NK-92 (cell line): ENCODE results near the gene ATRNL1.
"Not testable (repeated sequence)": the region's sequence is repeated elsewhere in the genome, so short reads cannot be mapped to it uniquely, and the experiment has no call there.

Source experiments
- DNase-seq: peaks from one replicate; lab custom pipeline; 2025; ENCODE audit not compliant: unreplicated experiment; lab: John Stamatoyannopoulos, UW

Gene ATRNL1

DNA sequence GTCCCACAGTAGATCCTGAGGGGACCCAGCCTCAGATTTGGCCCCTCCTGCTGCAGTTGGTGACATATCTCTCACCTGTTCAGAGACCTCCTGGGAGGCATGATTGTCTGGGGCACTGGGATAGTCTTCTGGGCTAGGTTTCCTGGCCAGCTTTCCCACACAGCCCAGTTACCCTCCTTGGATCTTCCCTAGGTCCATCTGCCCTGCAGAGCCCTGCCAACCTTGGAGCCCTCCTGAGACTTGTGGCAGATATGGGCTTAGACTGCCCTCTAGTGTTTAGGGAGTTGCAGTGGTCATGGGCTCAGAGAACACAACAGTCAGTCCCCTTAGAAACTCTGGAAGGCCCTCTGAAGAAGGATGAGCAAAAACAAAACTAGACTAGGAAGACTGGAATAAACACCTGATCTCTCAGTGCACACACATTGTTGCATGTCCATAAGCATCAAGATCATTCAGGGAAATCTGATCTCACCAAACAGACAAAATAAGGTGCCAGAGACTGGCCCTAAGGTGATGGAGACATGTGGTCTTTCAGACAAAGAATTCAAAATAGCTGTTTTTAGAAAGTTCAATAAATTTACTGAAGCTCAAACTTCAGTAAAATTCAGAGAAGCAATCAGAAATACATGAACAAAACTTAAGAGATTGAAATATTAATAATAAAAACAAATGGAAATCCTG lies 324.6 kb downstream of the ATRNL1 start:
- DNase-seq, result no peak

DNA sequence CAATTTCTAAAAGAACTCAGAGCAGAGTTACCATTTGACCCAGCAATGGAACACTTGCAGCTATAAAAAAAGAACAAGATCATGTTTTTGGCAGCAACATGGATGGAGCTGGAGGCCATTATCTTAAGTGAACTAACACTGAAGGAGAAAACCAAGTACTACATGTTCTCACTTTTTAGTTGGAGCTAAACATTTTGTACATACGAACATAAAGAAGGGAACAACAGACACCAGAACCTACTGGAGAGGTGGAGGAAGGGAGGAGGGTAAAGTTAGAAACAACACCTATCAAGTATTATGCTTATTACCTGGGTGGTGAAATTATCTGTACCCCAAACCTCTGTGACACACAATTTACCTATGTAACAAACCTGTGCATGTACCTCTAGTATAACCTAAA lies 329.5 kb downstream of the ATRNL1 start:
- DNase-seq, result no peak

DNA sequence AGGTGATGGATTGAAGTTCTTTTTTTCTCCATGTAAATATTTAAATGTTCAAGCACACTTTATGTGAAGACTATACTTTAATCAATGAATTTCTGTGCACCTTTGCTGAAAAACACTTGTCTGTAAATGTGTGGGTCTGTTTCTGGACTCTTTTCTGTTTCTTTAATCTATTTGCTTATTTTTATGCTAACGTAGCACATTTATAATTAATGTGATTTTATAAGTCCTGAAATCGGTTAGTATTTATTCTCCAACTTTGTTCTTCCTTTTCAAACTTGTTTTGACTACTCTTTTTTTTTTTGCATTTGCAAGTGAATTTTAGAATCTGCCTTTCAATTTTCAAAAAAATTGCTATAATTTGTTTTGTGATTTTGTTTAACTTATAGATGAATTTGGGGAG lies 334.4 kb downstream of the ATRNL1 start:
- DNase-seq, result no peak

DNA sequence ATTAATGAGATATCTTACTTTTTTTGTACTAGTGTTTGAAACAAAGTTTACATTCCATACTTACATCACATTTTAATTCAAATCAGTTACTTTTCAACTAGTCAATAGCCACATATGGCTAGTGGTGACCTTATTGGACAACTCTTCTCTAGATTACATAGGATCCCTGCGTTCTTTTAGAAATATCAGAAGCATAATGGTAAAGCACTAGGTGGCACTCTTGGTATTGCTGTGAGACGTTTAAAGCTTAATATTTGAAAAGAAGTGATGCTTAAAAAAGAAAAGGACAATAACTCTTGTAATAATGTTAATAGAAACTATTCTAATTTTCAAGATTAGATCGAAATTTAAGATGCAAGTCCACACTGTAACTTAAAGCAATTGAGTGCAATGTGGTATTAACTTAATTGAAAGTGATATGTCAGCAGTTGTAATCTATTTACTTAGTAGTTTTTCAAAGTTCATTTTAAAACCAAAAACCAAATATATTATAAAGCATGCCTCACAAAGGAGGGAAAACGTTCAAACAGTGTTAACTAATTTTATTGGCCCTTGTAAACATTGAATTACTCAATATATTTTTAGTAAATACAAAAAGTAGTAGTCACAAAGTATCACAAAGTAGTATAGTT lies 339.1 kb downstream of the ATRNL1 start:
- no peak for DNase-seq

DNA sequence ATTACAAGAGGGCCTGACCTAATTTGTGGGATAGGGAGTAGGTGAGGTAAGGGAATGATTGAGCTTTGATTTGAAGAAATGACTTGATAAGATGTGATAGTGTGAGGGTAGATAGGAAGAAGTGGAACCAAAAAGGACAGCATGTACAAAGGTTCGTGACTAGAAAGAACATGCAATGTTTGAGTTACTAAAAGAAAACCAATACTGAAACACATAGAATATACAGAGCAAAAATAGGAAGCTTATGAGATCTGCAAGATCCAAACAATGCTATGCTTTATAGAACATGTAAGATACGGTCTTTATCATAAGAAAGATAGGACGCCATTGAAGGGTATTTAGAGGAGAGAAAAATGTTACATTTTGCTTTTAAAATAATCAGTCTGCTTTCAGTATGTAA lies 343.8 kb downstream of the ATRNL1 start:
- no peak for DNase-seq

DNA sequence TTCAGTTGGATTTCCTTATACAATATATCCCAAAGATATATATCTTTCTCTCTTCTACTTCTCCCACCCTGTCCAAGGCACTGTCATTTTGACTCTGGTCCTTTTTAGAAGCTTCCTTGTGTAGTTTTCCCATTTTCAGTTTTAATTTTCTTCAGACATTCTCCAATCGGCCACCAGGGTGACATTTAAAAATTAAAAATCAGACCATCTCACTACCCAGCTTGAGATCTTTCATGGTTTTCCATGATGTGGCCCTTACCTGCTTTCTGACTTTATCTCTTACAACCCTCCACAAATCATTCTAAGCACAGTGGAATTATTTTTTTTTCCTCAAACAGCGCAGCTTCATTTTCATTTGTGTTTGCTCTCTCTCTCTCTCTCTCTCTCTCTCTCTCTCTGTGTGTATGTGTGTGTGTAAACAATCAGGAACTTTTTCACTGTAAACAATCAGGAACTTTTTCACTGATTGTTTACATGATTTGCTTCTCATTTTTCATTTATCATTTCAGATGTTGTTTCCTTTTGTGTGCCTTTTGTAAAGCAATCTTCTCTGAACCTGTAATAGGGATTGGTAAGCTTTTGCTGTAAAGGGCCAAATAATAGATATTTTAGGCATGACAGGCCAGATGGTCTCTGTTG lies 348.9 kb downstream of the ATRNL1 start:
- DNase-seq, result no peak

DNA sequence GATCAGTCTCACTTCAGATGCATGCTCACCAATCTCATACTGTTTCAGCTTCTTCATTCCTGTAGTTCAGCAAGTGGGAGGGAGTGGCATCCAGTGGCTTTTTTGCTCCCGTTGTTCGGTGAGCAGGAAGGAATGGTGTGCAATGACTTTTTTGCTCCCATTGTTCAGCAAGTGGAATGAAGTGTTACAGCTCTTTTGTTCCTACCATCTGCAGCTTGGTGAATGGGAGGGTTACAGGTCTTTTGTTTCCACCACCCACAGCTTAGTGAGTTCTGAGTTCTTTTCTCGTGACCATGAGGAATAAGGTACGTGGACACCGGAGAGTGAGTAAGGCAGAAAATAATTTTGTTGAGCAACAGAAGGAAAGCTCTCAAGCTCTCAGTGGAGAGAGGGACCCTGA lies 363.6 kb downstream of the ATRNL1 start:
- DNase-seq, result no peak

DNA sequence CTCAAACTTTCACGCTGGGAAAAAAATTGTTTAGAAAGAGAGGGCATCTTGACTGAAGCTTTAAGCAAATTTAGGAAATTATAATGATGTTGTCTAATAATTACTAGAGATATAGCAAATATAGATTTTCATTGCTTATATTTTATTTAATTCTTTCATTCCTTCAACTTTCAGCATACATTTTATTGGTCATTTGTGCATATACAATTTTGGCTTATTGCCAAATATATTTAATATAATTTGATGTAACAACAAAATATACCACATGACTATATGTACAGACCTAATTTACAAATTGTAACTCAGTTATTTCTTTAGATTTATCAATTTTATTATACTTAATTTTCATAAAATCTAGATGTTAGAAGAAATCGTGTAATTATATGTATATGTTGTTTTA lies 390.1 kb downstream of the ATRNL1 start:
- no peak for DNase-seq

DNA sequence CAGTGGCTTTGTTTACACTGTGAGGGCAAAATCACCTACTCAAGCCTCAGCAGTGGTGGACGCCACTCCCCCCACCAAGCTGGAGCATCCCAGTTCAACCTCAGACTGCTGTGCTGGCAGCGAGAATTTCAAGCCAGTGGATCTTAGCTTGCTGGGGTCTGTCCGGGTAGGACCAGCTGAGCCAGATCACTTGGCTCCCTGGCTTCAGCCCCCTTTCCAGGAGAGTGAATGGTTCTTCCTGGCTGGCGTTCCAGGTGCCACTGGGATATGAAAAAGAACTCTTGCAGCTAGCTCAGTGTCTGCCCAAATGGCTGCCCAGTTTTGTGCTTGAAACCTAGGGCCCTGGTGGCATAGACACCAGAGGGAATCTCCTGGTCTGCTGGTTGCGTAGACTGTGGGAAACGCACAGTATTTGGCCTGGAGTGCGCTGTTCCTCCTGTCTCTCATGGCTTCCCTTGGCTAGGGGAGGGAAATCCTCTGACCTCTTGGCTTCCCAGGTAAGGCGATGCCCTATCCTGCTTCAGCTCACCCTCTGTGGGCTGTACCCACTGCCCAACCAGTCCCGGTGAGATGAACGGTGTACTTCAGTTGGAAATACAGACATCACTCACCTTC lies 398.5 kb downstream of the ATRNL1 start:
- DNase-seq, result no peak

DNA sequence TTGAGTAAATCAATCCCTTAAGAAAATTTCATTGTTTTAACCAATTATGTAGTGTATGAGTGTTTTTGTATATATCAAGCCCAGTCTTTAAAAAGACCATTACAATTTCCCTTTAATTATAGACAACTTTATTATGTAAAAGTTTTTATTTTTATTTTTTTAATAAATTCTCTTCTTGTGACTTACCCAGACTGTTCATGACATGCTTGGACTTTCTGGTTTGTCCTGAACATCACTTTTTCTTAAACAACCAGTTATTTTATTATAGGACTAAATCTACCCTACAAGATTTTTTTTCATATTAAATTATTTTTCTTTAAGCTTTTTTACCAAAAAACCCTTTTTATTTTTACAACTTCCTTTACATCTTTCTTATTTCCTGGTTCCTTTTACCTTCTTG lies 410.4 kb downstream of the ATRNL1 start:
- no peak for DNase-seq

DNA sequence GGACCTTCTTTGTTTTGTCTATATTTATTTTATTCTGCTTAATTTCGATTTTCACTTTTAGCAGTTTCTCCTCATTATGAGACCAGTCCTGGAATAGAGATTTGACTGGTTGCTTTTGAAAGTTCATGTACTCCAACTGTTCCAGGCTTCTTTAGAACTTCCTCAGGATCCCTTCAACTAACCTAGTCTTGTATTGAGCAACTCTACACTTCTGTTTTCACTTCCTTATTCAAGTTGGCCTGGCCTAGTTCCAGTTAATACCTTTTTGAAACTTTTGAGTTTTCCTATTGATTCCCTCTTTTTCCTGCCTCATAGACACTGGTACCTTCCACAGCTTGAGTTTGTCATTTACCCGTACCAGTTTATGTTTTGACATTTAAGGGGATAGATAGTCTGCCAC lies 421.7 kb downstream of the ATRNL1 start:
- DNase-seq, result no peak

DNA sequence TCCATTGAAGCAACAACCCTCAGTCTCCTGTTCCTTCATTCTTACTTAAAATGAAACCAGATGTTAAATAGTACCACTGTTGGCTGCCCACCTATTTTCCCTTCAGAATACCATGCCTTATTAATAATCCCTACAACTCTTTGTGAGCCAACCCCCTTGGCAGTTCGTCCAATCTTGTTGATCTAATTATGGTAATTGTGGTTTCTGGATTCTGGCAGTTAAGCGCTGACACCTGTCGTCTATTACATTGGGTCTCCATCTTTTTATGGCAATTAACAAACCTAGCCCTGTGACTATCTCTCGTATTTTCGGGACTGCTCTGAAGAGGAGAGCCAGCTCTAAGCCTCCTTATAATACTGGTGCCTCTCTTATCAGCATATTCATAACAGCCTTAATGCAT lies 432.0 kb downstream of the ATRNL1 start:
- no peak for DNase-seq

DNA sequence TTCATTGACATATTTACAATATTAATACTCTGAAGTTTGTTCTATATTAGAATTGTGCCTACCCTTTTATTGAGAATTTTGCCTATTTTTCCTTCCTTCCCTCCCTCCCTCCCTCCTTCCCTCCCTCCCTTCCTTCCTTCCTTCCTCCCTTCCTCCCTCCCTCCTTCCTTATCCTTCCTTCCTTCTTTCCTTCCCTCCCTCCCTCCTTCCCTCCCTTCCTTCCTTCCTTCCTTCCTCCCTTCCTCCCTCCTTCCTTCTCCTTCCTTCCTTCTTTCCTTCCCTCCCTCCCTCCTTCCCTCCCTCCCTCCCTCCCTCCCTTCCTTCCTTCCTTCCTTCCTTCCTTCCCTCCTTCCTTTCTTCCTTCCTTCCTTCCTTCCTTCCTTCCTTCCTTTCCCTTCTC lies 434.5 kb downstream of the ATRNL1 start:
- not testable (repeated sequence) for DNase-seq

DNA sequence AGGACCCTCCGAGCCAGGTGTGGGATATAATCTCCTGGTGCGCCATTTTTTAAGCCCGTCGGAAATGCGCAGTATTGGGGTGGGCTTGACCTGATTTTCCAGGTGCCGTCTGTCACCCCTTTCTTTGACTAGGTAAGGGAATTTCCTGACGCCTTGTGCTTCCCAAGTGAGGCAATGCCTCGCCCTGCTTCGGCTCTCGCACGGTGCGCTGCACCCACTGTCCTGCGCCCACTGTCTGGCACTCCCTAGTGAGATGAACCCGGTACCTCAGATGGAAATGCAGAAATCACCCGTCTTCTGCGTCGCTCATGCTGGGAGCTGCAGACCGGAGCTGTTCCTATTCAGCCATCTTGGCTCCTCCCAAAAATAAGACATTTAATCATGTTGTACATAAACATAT lies 443.2 kb downstream of the ATRNL1 start:
- DNase-seq, result not testable (repeated sequence)

DNA sequence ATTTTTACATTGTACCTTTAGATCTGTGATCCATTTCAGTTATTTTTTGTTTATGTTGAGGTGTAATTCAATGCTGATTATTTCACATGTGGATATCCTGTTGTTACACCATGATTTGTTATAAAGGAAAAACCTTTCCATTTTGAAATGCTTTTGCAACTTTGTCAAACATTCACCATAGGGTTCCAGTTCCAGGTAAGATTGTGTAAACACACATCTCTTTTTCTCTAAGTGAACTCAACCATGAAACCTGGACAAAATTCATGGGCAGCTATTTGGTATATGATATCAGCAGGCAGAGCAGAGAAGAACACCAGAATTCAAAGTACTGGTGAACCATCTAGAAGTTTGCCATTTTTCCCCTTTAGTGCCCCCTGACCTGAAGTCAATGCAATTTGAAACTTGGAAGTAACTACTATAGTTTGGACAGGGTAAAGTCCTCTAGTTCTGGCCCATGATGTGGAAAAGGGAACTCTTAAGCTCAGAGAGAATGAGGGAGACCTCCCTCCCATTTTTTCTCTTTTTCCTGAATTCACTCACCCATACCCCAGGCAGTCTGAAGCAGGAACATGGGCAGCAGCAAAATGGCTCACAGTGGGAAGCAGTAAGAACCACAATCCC lies 446.1 kb downstream of the ATRNL1 start:
- no peak for DNase-seq

DNA sequence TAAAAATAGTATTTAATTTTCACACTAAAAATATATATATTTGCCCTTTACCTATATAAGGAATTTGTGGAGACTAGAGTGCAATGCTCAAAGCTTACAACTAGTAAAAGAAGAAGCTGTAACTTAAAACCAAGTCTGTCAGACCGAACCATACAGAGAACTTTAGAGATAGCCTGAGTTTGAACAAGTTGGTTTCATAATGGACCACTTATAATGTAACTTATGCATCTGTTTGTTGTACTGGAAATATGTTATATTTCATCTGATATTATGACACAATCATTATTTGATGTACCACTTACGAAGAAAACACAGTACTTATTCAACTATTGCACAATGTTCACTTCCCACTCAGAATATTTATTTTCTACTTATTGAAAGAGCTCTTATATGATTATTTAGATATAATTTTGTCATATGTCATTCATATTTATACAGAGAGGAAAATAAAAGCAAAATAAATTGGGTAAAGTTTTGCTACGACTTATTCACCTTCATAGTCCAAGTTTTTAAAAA lies 462.8 kb downstream of the ATRNL1 start:
- no peak for DNase-seq

DNA sequence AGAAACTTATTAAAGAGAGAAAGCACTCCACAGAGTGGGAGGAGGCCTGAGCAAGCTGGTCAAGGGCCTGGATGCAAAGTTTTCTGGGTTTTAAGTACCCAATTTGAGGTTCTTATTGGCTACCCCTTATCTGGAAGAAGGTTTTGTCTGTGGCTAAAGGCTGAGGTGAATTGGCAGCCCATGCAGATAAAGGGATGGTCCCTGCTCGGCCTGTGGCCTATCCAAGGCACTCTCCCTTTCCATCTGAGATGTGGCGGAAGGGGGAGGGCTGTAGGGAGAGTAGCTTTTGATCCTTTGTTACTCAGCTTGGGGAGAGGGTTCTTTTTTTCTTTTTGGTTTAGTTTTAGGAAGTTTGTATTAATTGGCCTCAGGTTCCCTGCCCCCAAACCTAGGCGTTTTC lies 465.1 kb downstream of the ATRNL1 start:
- DNase-seq, result no peak

DNA sequence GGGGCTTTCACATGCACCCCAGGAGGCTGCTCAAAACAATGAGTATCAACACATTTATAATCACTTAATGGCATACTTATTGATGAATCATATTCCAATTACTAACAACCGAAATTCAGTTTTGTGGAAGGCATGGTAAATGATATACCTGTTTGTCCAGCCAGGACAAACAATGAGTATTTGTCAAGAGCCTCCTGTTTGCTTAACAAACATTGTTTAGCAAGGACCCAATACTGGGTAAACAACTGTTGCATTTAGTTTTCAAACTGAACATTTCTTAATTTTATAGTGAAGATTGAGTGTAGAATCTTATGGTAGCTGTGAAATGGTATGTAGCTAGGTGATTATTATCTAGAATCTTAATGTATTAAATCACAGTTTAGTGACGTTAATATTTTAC lies 473.7 kb downstream of the ATRNL1 start:
- no peak for DNase-seq

DNA sequence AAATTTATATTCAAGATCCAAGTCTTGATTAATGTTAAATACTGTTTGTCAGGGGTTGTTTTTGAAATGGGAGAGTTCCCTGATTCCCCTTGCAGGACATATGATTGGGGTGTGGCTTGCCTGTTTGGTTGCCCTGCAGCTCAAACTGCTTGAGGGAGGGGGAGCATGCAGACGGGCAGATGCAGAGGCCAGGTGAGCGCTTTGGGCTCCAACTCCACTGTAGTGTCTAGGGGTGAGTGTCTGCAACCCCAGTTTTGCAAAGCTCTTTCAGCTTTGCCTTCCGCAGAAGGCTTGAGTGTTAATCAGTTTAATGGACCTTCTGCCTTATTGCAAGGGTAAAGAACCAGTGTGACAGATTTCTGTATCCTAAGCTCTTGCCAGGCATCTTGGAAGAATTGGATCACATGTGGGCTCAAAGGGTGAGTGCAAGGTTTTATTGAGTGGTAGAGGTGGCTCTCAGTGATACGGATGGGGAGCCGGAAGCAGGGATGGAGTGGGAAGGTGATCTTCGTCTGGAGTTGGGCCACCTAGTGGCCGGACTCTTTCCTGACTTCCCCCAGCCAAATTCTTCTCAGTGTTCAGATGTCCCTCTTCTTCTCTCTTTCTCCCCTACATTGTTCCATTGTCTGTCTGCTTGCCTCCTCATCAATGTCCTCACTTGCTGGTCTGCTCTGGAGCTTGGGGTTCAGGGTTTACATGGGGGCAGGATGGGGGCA lies 479.7 kb downstream of the ATRNL1 start:
- no peak for DNase-seq

DNA sequence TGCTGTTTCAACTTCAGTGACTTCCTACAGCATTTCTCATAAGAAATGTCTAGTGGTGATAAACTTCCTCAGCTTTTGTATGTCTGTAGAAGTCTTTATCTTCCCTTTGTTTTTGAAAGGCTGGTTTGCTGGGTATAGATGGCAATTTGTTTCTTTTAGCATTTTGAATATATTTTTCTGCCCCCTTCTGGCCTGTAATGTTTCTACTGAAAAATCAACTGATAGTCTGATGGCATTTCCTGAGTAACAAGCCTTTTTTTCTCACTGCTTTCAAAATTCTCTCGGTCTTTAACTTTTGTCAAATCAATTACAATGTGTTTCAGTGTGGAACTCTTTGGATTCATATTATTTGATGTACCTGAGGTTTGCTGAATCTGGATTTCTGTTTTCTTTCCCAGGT lies 487.1 kb downstream of the ATRNL1 start:
- no peak for DNase-seq

DNA sequence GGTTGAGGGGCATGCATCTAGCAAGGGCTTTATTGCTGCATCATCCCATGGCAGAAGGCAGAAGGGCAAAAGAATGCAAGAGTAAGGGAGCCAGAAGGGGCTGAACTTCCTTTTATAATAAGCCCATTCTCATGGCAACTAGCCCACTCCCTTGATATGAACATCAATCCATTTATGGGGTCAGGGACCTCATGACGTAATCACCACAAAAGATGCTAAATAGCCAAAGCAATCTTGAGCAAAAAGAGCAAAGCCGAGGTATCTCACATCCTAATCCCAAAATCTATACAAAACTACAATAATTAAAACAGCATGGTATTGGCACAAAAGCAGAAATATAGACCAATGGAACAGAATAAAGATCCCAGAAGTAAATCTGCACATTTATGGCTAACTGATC lies 499.9 kb downstream of the ATRNL1 start:
- DNase-seq, result no peak
